NCI-H2081 (cell line): ENCODE results near the gene GARNL3.

Source experiments
- DNase-seq, 2 experiments: peaks; one replicate each; lab custom pipeline; 2025; lab: John Stamatoyannopoulos, UW

GARNL3 gene

GRCh38 chr9:127279717-127280285, 15.2 kb downstream of the GARNL3 start:
- DNase-seq, result peak in 1 of 2 experiments; percentile 17

- DNase-seq, result no peak
These were observed 16.5 kb downstream of the GARNL3 start for GRCh38 chr9:127280880-127281660.

GRCh38 chr9:127281891-127282290, 17.3 kb downstream of the GARNL3 start:
- DNase-seq, result no peak

- no peak for DNase-seq
These were observed 18.0 kb downstream of the GARNL3 start for GRCh38 chr9:127282611-127283010.

GRCh38 chr9:127283135-127283534, 18.6 kb downstream of the GARNL3 start:
- no peak for DNase-seq

- DNase-seq, result no peak
These were observed 19.4 kb downstream of the GARNL3 start for GRCh38 chr9:127283917-127284497.

GRCh38 chr9:127285965-127286364, 21.4 kb downstream of the GARNL3 start:
- no peak for DNase-seq

- no peak for DNase-seq
These were observed 26.0 kb downstream of the GARNL3 start for GRCh38 chr9:127290561-127291065.

- no peak for DNase-seq
These were observed 26.7 kb downstream of the GARNL3 start for GRCh38 chr9:127291246-127291778.

- DNase-seq, result no peak
These were observed 27.8 kb downstream of the GARNL3 start for GRCh38 chr9:127292415-127292814.

- no peak for DNase-seq
These were observed 28.8 kb downstream of the GARNL3 start for GRCh38 chr9:127293328-127293727.

GRCh38 chr9:127293767-127294166, 29.2 kb downstream of the GARNL3 start:
- DNase-seq, result no peak

- DNase-seq, result no peak
These were observed 30.4 kb downstream of the GARNL3 start for GRCh38 chr9:127295005-127295404.

- no peak for DNase-seq
These were observed 36.4 kb downstream of the GARNL3 start for GRCh38 chr9:127300886-127301447.

- DNase-seq, result no peak
These were observed 39.3 kb downstream of the GARNL3 start for GRCh38 chr9:127303830-127304229.

GRCh38 chr9:127305206-127305837, 40.7 kb downstream of the GARNL3 start:
- DNase-seq, result no peak

GRCh38 chr9:127305838-127306226, 41.3 kb downstream of the GARNL3 start:
- DNase-seq, result no peak

GRCh38 chr9:127307802-127308201, 43.2 kb downstream of the GARNL3 start:
- no peak for DNase-seq

- no peak for DNase-seq
These were observed 44.3 kb downstream of the GARNL3 start for GRCh38 chr9:127308652-127309434.

- DNase-seq, result no peak
These were observed 45.1 kb downstream of the GARNL3 start for GRCh38 chr9:127309715-127310114.

- DNase-seq, result peak in 1 of 2 experiments; percentile 29
These were observed 46.7 kb downstream of the GARNL3 start for GRCh38 chr9:127311239-127311741.
